Tongue (tissue), 2 donors: ENCODE results near the gene C3orf49. TPM values are rescaled to one million over a fixed set of nuclear protein-coding genes. Genes with fewer than 3 reads are reported as not detected.

Source experiments
- DNase-seq: peaks from one replicate; pipeline ENCODE4 v3.0.0-alpha.2; 2015
- total RNA-seq: library from RNA; depleted of rRNA; stranded (reverse); fragments of >200 nt; gene quantifications from one replicate; pipeline ENCODE4 v1.2.3, GENCODE V29; 2014

The C3orf49 gene
- total RNA-seq, 1 donor from 2014 or later, result not detected

DNA sequence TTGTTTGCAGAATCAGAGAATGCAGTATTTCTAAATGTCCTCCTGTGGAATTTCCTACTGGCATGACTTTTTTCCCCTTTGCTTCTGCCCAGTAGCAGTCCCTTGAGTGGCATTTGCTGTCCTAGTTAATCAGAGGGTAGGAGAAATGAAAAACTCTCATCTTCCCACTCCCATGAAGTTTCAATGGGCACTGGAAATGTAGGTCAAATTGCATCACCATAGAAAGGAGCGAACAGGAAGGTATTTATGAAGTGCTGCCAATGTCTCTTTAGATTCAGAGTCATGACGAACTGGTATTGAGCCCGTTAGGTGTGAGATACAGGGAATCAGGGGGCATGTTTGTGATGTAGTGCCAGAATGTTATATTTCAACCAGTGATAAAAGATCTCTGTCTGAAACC, 67.8 kb downstream of the C3orf49 start:
- no peak for DNase-seq

DNA sequence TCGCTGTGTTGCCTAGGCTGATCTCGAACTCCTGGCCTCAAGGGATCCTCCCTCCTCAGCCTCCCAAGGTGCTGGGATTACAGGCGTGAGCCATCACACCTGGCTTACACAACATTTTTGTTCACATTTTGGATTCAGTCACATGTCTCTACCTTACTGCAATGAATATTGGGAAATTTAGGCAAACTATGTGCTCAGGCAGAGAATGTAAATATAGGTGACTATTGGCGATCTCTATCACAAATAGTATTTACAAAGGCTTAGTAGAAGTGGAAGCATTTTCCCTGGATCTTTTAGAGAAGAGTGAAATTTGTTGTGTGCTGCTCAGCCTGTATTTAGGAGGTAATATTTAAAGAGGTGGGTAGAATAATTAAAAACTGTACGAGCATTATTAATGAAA, 72.4 kb downstream of the C3orf49 start:
- no peak for DNase-seq

DNA sequence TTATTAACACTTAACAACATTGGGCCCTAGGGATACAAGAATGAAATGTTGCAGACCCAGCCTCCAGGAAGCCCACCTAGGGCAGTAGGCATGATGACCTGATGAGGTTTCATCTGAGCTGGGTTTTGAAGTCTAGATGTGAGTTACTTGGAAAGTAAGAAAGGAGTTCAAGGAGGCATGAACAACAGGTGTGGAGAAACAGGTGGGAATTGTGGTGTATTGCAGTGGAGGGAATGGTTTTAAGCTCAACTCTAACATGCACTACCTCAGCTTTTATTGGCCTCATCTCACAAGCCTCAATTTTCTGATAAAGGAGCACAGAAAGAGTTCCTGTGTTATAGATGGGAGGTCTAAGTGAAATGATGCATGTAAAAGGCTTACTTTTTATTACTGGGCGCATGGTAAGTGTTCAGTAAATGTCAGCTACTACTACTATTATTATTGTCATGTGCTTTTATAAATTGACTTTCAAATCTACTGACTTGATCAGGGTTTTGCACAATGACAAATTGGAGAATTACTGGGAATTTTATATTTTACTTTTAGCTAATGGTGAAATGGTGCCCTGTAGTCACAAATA, 73.8 kb downstream of the C3orf49 start:
- DNase-seq, result no peak

DNA sequence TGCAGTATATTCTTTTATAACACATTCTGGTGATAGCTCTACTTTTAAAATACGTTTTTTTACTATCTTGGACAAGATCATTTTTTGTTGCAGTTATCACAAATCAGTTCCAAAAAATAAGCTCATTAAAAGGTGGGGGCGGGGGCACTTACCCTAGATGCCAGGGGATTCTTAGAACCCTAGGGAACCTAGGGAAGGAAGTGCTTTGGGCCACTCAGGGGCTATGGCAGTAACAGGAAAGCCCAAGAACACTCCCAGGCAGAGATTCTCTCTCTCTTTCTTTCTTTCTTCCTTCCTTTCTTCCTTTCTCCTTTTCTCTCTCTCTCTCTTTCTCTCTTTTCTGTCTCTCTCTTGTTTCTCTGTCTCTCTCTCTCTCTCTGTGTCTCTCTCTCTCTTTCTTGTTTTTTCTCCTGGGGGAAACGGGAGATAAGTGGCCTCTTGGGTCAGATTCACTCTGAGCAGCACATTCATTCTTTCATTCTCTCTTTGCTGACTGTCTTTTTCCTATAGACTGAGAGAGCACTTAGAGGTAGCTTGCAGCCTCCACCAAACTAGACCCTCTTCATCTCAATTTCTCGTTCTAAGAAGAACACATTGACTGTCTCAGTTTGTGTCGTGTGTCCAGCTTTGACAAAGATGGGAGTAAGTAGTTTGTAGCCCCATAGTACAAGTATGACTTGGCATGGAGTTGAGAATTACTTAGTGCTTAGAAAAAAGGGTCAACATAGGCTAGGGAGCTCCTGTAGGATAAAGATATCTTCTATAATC, 76.5 kb downstream of the C3orf49 start:
- DNase-seq, result no peak

DNA sequence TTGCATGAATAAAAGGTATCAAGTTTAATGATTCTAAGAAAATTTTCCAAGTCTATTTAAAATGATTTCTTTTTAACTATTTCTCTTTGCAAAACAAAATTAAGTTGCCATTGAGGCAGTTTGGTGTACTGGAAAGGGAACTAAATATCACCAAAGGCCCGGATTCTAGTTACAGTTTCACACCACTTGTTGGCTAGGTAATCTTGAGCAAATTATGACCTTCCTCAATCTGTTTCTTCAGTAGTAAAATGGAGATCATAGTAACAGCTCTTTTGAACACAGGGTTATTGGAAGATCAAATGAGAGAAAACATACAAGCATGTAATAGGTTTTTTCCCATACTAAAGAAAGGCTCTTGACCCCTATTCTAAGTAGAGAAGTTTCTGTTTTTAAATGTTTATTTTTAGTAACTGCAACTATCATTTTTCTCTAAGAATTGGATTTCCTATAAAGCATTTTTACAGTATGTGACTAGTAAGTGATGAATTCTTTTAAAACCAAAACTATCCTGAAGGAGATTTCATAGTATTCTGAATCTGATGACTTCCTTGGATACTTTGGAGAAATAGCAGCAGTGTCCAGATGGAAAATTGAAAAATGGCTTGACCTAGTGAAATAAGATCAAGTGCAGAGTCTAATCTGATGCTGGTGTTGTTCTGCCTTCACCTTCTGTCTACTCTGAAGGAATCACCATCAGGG, 77.4 kb downstream of the C3orf49 start:
- no peak for DNase-seq

Other genes with a start within 250 kb of the C3orf49 start
- not detected for gene SNTN, start 166.6 kb upstream of the C3orf49 start, total RNA-seq
- gene THOC7, start 44.5 kb downstream of the C3orf49 start, total RNA-seq, result 43.6 TPM
- gene ATXN7, start 44.6 kb downstream of the C3orf49 start, total RNA-seq, result 18.3 TPM
- gene SCAANT1, start 93.1 kb downstream of the C3orf49 start, total RNA-seq, result not detected
- 66.0 TPM for gene PSMD6, start 204.2 kb downstream of the C3orf49 start, total RNA-seq